ENCODE results near the gene PIK3CG.

GRCh38 chr7:106905734-106906133 is 40.7 kb downstream of the PIK3CG start:
- TF ChIP-seq, protein P1, sequence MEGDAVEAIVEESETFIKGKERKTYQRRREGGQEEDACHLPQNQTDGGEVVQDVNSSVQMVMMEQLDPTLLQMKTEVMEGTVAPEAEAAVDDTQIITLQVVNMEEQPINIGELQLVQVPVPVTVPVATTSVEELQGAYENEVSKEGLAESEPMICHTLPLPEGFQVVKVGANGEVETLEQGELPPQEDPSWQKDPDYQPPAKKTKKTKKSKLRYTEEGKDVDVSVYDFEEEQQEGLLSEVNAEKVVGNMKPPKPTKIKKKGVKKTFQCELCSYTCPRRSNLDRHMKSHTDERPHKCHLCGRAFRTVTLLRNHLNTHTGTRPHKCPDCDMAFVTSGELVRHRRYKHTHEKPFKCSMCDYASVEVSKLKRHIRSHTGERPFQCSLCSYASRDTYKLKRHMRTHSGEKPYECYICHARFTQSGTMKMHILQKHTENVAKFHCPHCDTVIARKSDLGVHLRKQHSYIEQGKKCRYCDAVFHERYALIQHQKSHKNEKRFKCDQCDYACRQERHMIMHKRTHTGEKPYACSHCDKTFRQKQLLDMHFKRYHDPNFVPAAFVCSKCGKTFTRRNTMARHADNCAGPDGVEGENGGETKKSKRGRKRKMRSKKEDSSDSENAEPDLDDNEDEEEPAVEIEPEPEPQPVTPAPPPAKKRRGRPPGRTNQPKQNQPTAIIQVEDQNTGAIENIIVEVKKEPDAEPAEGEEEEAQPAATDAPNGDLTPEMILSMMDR (IDR thresholded peaks at IDR 0.05; ENCODE audit: low read depth, low read length), result no peak
- no peak for TF ChIP-seq POLR2A (IDR thresholded peaks at IDR 0.05; ENCODE audit: extremely low read depth, insufficient read length)
